SK-N-SH treated with all-trans-retinoic acid at 6 μM for 48 hours (cell line): ENCODE results near the gene POLE.

Experiments
- ARNTL ChIP-seq: fragments of 450-650 bp; formaldehyde crosslinking; IDR thresholded peaks from 2 replicates; pipeline ENCODE4 v1.5.0; 2020; ENCODE audit warnings: low read depth, mild to moderate bottlenecking, moderate library complexity, borderline replicate concordance
- CSDC2 ChIP-seq: fragments of 250-450 bp; sonication (Bioruptor Pico); IDR thresholded peaks from 2 replicates; pipeline ENCODE4 v1.5.0; 2020; ENCODE audit warnings: mild to moderate bottlenecking, moderate library complexity
- CSRNP3 ChIP-seq: fragments of 250-450 bp; sonication (Bioruptor Pico); IDR thresholded peaks from 2 replicates; pipeline ENCODE4 v1.5.1; 2021; ENCODE audit warnings: mild to moderate bottlenecking, moderate library complexity
- SNAI2 ChIP-seq: fragments of 250-450 bp; sonication (Bioruptor Pico); IDR thresholded peaks from 2 replicates; pipeline ENCODE4 v1.5.0; 2020; ENCODE audit warnings: mild to moderate bottlenecking, moderate library complexity
- TOX ChIP-seq: fragments of 250-450 bp; sonication (Bioruptor Pico); IDR thresholded peaks from 2 replicates; pipeline ENCODE4 v1.8.0; 2021; ENCODE audit warnings: mild to moderate bottlenecking, moderate library complexity, borderline replicate concordance
- TF ChIP-seq, protein P1 (sequence below): fragments of 250-450 bp; sonication (Bioruptor Pico); IDR thresholded peaks from 2 replicates; pipeline ENCODE4 v1.5.0; 2020; ENCODE audit warnings: mild to moderate bottlenecking, moderate library complexity

DNA sequence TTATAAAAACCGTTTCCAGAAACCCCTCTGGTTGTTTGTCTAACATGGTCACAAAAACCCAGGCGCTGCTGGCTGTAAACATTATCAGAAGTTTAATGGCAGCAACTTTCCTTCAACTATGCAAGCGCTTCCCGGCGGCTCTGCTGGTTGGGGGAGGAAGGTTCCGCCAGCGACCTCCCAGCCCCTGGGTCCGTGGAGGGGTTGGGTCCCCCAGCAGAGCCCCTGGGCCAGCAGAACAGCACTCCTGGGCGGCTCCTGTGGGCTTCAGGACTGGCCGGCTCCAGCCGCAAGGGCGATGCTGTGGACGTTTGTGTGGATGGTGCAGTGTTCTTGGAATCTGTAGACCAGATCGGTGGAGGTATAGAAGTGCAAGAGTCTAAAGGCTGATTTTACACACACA is 102.7 kb downstream of the POLE start:
- TF ChIP-seq SNAI2 (no peak), ARNTL (no peak), CSRNP3 (CRISPR knock-in tag) (no peak), TOX (CRISPR knock-in tag) (no peak), CSDC2 (CRISPR knock-in tag) (no peak)
- TF ChIP-seq, protein P1, sequence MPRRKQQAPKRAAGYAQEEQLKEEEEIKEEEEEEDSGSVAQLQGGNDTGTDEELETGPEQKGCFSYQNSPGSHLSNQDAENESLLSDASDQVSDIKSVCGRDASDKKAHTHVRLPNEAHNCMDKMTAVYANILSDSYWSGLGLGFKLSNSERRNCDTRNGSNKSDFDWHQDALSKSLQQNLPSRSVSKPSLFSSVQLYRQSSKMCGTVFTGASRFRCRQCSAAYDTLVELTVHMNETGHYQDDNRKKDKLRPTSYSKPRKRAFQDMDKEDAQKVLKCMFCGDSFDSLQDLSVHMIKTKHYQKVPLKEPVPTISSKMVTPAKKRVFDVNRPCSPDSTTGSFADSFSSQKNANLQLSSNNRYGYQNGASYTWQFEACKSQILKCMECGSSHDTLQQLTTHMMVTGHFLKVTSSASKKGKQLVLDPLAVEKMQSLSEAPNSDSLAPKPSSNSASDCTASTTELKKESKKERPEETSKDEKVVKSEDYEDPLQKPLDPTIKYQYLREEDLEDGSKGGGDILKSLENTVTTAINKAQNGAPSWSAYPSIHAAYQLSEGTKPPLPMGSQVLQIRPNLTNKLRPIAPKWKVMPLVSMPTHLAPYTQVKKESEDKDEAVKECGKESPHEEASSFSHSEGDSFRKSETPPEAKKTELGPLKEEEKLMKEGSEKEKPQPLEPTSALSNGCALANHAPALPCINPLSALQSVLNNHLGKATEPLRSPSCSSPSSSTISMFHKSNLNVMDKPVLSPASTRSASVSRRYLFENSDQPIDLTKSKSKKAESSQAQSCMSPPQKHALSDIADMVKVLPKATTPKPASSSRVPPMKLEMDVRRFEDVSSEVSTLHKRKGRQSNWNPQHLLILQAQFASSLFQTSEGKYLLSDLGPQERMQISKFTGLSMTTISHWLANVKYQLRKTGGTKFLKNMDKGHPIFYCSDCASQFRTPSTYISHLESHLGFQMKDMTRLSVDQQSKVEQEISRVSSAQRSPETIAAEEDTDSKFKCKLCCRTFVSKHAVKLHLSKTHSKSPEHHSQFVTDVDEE (CRISPR knock-in tag) = no peak
